ENCODE results near the gene SNX8. TPM values are rescaled to one million over a fixed set of nuclear protein-coding genes. Genes with fewer than 3 reads are reported as not detected.
"Not testable (repeated sequence)": the region's sequence is repeated elsewhere in the genome, so short reads cannot be mapped to it uniquely, and the experiment has no call there.

The SNX8 gene
- total and polyA plus RNA-seq, 2 experiments from 2014 or later, result 24.7 to 81.4 TPM

- Histone ChIP-seq H3K9me2 (replicated peaks; ENCODE audit: insufficient read depth) (no peaks in the 10 kb centered on the region), H2AFZ (no peak overlapping the region), H3K79me2 (peaks cover 23% of the 10 kb centered on the region), H3K36me3 (replicated peaks; ENCODE audit: insufficient read depth, low read depth) (no peaks in the 10 kb centered on the region), H3K9me3 (ENCODE audit: low read depth) (no peaks in the 10 kb centered on the region), H3K27ac (no peak overlapping the region), H3K4me3 (no peak overlapping the region), H3K4me2 (no peak overlapping the region), H4K20me1 (ENCODE audit: insufficient read depth, poor library complexity, severe bottlenecking) (peaks cover 4% of the 10 kb centered on the region), H3K4me1 (ENCODE audit: insufficient read depth) (peaks cover 7% of the 10 kb centered on the region), H3K27me3 (no peaks in the 10 kb centered on the region)
- no peak for DNase-seq (ENCODE audit: low spot score)
- TF ChIP-seq EZH2phosphoT487 (IDR thresholded peaks at IDR 0.05; ENCODE audit: low read depth, severe bottlenecking, unreplicated experiment) (no peak), EZH2 (IDR thresholded peaks at IDR 0.05; ENCODE audit: borderline replicate concordance) (no peak), CTCF (IDR thresholded peaks at IDR 0.05; ENCODE audit: poor library complexity) (no peak)
- 90% methylated on average over 12 of the region's 12 CpGs for WGBS (ENCODE audit: low lambda C conversion rate, missing lambda C conversion rate)
Observed at GRCh38 chr7:2350861-2351260, 36.6 kb upstream of the SNX8 start.

- H3K36me3 ChIP-seq (replicated peaks; ENCODE audit: insufficient read depth, low read depth), result no peaks in the 10 kb centered on the region
- whole genome bisulfite sequencing (ENCODE audit: low lambda C conversion rate, missing lambda C conversion rate), result 92% methylated on average over 9 of the region's 9 CpGs
- no peaks in the 10 kb centered on the region for H3K27me3 ChIP-seq
- no peaks in the 10 kb centered on the region for H3K9me3 ChIP-seq (ENCODE audit: low read depth)
- no peak overlapping the region for H3K27ac ChIP-seq
- no peaks in the 10 kb centered on the region for H4K20me1 ChIP-seq (ENCODE audit: insufficient read depth, poor library complexity, severe bottlenecking)
- H3K4me3 ChIP-seq, result no peak overlapping the region
- peaks cover 14% of the 10 kb centered on the region for H3K79me2 ChIP-seq
- H3K4me1 ChIP-seq (ENCODE audit: insufficient read depth), result peaks cover 7% of the 10 kb centered on the region
- no peak for DNase-seq (ENCODE audit: low spot score)
- no peaks in the 10 kb centered on the region for H3K9me2 ChIP-seq (replicated peaks; ENCODE audit: insufficient read depth)
- no peak overlapping the region for H3K4me2 ChIP-seq
- no peak overlapping the region for H2AFZ ChIP-seq
- no peak for TF ChIP-seq CTCF (IDR thresholded peaks at IDR 0.05; ENCODE audit: poor library complexity)
- no peak for TF ChIP-seq EZH2phosphoT487 (IDR thresholded peaks at IDR 0.05; ENCODE audit: low read depth, severe bottlenecking, unreplicated experiment)
- TF ChIP-seq EZH2 (IDR thresholded peaks at IDR 0.05; ENCODE audit: borderline replicate concordance), result no peak
Observed at GRCh38 chr7:2350055-2350454, 35.8 kb upstream of the SNX8 start.

GRCh38 chr7:2347351-2348063, 33.3 kb upstream of the SNX8 start:
- not testable (repeated sequence) for H4K20me1 ChIP-seq (ENCODE audit: insufficient read depth, poor library complexity, severe bottlenecking); H3K36me3 ChIP-seq (replicated peaks; ENCODE audit: insufficient read depth, low read depth); H3K79me2 ChIP-seq; H3K4me3 ChIP-seq; H3K27me3 ChIP-seq; DNase-seq (ENCODE audit: low spot score); H3K4me1 ChIP-seq (ENCODE audit: insufficient read depth); H3K27ac ChIP-seq; H3K9me2 ChIP-seq (replicated peaks; ENCODE audit: insufficient read depth); H3K9me3 ChIP-seq (ENCODE audit: low read depth)
- Histone ChIP-seq H3K4me2 (peak overlapping the region; percentile 17), H2AFZ (peak overlapping the region; percentile 6)
- 93% methylated on average over 15 of the region's 15 CpGs for WGBS (ENCODE audit: low lambda C conversion rate, missing lambda C conversion rate)

GRCh38 chr7:2336626-2337299, 22.5 kb upstream of the SNX8 start:
- no peak for DNase-seq (ENCODE audit: low spot score)

GRCh38 chr7:2332606-2333231, 18.5 kb upstream of the SNX8 start:
- not testable (repeated sequence) for H2AFZ ChIP-seq; H3K4me3 ChIP-seq; H4K20me1 ChIP-seq (ENCODE audit: insufficient read depth, poor library complexity, severe bottlenecking); H3K4me2 ChIP-seq; H3K9me3 ChIP-seq (ENCODE audit: low read depth); H3K27ac ChIP-seq; H3K36me3 ChIP-seq (replicated peaks; ENCODE audit: insufficient read depth, low read depth); H3K27me3 ChIP-seq; H3K9me2 ChIP-seq (replicated peaks; ENCODE audit: insufficient read depth); H3K79me2 ChIP-seq; DNase-seq (ENCODE audit: low spot score); H3K4me1 ChIP-seq (ENCODE audit: insufficient read depth)
- 94% methylated on average over 4 of the region's 4 CpGs for WGBS (ENCODE audit: low lambda C conversion rate, missing lambda C conversion rate)

More at GRCh38 chr7:2336626-2337299, 22.5 kb upstream of the SNX8 start:
- WGBS (ENCODE audit: low lambda C conversion rate, missing lambda C conversion rate), result 95% methylated on average over 20 of the region's 20 CpGs
- Histone ChIP-seq H3K36me3 (replicated peaks; ENCODE audit: insufficient read depth, low read depth) (no peaks in the 10 kb centered on the region), H3K27ac (no peak overlapping the region), H4K20me1 (ENCODE audit: insufficient read depth, poor library complexity, severe bottlenecking) (no peaks in the 10 kb centered on the region), H3K4me2 (no peak overlapping the region), H3K4me3 (no peak overlapping the region), H3K79me2 (no peaks in the 10 kb centered on the region), H3K4me1 (ENCODE audit: insufficient read depth) (no peaks in the 10 kb centered on the region), H3K9me2 (replicated peaks; ENCODE audit: insufficient read depth) (no peaks in the 10 kb centered on the region), H3K27me3 (no peaks in the 10 kb centered on the region), H3K9me3 (ENCODE audit: low read depth) (no peaks in the 10 kb centered on the region), H2AFZ (no peak overlapping the region)
- TF ChIP-seq EZH2 (IDR thresholded peaks at IDR 0.05; ENCODE audit: borderline replicate concordance), result no peak

Data from hepatocyte (in vitro differentiated cells).